Activated T-cell treated with anti-CD3 and anti-CD28 coated beads, Interleukin-2, amount 50 U/mL, for 4 hours (primary cell): ENCODE results near the gene TCERG1L. TPM values are rescaled to one million over a fixed set of nuclear protein-coding genes. Genes with fewer than 3 reads are reported as not detected.

Experiments
- ATAC-seq, 2 donors: fragments of 200-7000 bp; cut with Tn5 transposase; one replicate each; pipeline ENCODE4 v1.10.0; 2021
- DNase-seq: peaks from one replicate; pipeline ENCODE4 v3.0.0-alpha.2; 2020
- H3K27me3 Mint-ChIP-seq: one replicate; pipeline ENCODE4 v1.8.0; 2021; ENCODE audit warnings: low read depth, mixed read lengths
- H3K36me3 Mint-ChIP-seq: one replicate; pipeline ENCODE4 v1.8.0; 2022; ENCODE audit warnings: mixed read lengths; ENCODE audit not compliant: insufficient read depth
- H3K4me1 Mint-ChIP-seq: one replicate; pipeline ENCODE4 v1.8.0; 2021; ENCODE audit warnings: low read depth, mixed read lengths
- H3K4me3 Mint-ChIP-seq: one replicate; pipeline ENCODE4 v1.8.0; 2021; ENCODE audit warnings: mild to moderate bottlenecking, moderate library complexity, mixed read lengths
- H3K9me3 Mint-ChIP-seq: one replicate; pipeline ENCODE4 v1.8.0; 2021; ENCODE audit warnings: mixed read lengths
- total RNA-seq, 3 donors: library from RNA; stranded (reverse); gene quantifications; one replicate each; pipeline ENCODE4 v1.2.1, GENCODE V29; 2021

TCERG1L gene
- total RNA-seq, 3 donors from 2014 or later: 0.11 to 0.13 TPM; not detected in 1

DNA sequence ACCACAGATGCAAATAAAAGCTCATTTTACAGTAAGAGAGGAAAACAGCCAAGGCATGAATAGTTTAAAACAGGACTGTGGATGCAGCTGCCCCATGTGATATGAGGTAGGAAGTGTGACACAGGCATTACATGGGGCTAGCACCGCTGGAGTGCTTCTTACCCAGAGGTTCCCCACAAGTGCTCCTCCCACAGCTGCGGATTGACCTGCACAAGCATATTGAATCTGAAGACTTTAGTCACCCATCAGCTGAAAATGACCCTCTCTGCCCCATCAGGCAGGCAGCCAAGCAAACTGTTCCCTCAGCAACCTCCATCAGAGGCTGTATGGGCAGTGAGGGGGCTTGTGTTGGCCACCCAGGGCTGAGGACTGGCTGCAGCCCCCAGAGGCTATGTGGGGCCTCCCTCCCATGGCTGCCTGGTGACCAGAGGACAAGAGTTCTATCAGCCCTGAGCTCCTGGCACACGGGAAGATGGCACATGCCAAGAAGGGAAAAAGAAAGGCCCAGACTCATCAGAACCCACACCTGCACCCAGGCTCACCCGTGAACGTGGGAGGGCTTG is 98.7 kb downstream of the TCERG1L start:
- no peaks in the 10 kb centered on the region for H3K4me1 Mint-ChIP-seq

DNA sequence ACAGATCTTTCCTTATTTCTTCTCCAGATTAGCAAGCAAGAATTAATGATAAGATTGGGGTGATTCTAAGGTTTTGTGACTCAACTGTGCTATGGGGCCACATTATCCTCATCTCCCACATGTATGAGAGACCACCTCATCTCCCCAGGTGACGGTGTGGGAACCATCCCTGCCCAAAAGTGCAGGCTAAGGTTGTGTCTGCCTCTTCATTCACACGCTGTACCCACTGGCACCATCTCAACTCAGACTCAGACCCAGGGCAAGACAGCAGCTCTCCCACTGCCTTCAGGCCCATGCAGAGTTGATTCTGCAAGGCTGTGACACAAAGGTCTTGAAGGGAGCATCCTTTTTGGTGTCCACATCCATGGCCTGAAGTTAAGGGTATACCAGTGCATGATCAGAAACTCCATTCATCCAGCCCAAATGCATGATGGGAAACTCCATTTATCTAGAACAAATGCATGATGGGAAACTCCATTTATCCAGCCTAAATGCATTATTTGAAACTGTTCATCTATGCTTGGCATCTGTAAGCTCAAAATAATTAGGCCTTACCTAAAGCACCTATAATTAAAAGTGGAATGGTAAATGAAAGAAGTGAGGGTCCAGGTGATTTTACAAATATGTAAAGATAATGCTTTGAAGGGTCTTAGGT is 99.4 kb downstream of the TCERG1L start:
- ATAC-seq (no peak), DNase-seq (no peak)
- Mint-ChIP-seq H3K4me1 (no peaks in the 10 kb centered on the region), H3K4me3 (no peak overlapping the region), H3K27me3 (no peaks in the 10 kb centered on the region), H3K36me3 (no peaks in the 10 kb centered on the region), H3K9me3 (no peaks in the 10 kb centered on the region)

More for the DNA sequence above, 98.7 kb downstream of the TCERG1L start:
- ATAC-seq (no peak), DNase-seq (no peak)
- no peaks in the 10 kb centered on the region for H3K9me3 Mint-ChIP-seq
- no peak overlapping the region for H3K4me3 Mint-ChIP-seq
- H3K27me3 Mint-ChIP-seq: no peaks in the 10 kb centered on the region
- no peaks in the 10 kb centered on the region for H3K36me3 Mint-ChIP-seq

DNA sequence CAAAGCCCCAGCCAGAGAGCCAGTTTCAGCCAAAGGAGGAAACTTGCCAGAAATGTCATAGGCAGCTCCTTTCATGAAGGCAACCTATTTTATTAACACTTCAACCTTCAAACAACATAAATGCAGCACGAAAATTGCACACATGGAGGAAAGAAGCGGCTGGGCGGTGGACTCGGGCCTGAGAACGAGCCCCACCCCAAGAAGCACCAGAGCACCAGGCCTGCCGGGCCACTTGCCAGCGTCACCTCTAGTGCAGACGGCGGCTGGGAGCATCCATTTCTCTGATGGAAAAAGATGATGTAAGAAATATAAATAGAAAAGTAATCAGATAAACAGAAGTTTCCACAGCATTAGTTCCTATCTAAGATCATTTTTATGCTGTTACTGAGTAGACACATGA is 100.0 kb downstream of the TCERG1L start:
- Mint-ChIP-seq H3K27me3 (no peaks in the 10 kb centered on the region), H3K4me1 (no peaks in the 10 kb centered on the region), H3K4me3 (no peak overlapping the region), H3K36me3 (no peaks in the 10 kb centered on the region), H3K9me3 (no peaks in the 10 kb centered on the region)
- DNase-seq: no peak
- no peak for ATAC-seq

DNA sequence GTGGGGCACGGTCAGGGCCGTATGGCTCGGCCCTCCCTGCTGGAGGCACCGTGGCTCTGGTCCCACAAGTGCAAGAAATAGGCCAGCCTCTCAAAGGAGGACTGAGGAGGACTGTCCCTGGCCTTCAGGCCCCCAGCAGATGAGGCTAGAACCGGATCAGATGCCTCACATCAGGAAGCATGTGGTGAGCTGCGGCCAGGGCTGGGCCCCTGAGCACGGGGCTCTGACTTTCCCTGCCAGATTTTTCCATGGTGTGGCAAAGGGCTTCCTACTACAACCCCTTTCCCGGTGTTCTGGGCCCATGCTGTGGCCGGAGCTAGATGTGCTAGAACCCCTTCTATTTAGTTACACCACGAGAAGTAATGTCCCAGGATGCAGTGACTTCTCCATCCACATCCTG is 100.4 kb downstream of the TCERG1L start:
- Mint-ChIP-seq H3K27me3 (no peaks in the 10 kb centered on the region), H3K9me3 (no peaks in the 10 kb centered on the region), H3K4me1 (no peaks in the 10 kb centered on the region), H3K36me3 (no peaks in the 10 kb centered on the region), H3K4me3 (no peak overlapping the region)
- ATAC-seq (no peak), DNase-seq (no peak)

DNA sequence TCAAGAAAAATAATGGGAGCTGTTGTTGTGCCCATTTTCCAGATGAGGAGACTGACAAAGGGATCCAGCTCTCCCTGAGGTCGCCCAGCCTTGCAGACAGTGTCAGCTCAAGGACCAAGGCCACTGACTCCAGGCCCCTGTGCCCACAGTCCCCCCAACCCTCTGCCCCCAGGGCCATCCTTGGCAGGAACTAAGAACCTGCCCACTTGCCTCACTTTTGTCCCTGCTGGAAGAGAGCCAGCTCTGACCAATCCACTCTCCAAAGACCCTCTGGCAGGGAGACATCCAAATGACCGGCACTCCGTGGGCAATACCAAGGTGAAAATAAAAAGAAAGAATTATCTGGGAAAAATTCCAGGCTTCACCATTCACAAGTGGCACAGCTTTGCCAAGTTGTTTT is 101.3 kb downstream of the TCERG1L start:
- H3K9me3 Mint-ChIP-seq: no peaks in the 10 kb centered on the region
- H3K36me3 Mint-ChIP-seq: no peaks in the 10 kb centered on the region
- no peaks in the 10 kb centered on the region for H3K4me1 Mint-ChIP-seq
- H3K4me3 Mint-ChIP-seq: no peak overlapping the region
- DNase-seq (no peak), ATAC-seq (no peak)
- H3K27me3 Mint-ChIP-seq: no peaks in the 10 kb centered on the region

DNA sequence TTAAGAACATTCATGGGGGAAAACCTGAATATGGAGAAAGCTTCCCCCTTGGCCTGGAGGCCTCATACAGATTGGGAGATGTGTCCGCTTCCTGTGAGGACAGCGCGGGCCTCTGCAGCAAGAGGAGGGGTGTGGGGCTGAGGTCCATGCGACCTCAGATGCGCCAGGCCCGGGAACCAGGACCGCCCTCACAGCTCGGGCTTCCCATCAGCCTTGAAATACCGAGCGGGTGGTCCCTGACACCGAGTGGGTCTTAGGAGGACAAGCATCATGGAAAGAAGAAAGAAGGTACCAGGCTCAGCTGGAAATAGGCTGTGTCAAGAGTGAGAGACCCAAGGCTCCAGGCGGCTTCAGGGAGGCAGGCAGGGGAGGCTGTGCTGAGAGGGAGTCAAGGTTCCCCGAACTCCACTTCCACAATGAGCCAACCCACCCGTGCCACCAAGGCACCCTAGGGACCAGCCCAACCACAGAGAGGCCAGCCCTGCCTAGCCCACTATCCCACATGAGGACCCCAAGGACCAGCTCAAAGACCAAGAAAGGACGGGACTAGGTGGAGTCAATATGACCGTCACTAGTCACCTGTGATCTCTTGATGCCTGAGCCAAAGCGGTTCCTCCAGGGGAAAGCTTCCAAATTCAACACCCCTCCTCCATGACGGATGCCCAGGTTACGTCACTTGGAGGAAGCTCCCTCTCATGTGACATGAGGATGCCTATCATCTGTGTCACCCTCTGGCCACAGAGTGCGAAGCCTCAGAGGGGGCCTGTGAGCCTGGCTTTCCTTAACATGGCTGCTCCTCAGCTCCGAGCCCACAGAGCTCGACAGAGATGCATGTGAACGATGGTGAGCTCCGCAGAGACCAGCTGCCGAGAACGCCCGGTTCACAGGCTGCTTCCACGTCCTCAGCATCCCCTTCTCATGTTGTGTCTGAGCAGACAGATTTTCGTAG is 103.7 kb downstream of the TCERG1L start:
- Mint-ChIP-seq H3K4me1 (no peaks in the 10 kb centered on the region), H3K4me3 (no peak overlapping the region), H3K9me3 (no peaks in the 10 kb centered on the region), H3K27me3 (no peaks in the 10 kb centered on the region), H3K36me3 (no peaks in the 10 kb centered on the region)
- no peak for ATAC-seq
- DNase-seq: no peak

DNA sequence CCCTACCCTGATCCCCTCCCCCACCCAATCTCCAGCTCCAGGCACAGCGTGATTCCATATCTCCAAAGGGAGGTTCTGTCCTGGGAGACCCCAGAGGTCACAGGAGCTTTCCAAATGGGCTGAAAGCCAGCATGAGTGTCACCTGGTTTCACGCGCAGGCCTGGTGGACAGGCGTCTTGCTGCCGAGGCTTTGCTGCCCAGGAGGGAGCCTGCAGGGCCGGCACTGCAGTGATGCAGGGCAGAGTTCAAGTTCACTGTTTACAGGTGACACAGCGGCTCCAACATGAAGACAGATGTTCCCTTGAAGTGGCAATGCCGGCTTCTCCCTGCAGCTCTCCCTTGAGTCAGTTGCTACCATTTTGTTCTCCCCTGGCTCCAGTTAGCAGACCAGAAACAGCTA is 104.3 kb downstream of the TCERG1L start:
- H3K27me3 Mint-ChIP-seq: no peaks in the 10 kb centered on the region
- H3K36me3 Mint-ChIP-seq: no peaks in the 10 kb centered on the region
- ATAC-seq (no peak), DNase-seq (no peak)
- H3K9me3 Mint-ChIP-seq: no peaks in the 10 kb centered on the region
- H3K4me3 Mint-ChIP-seq: no peak overlapping the region
- no peaks in the 10 kb centered on the region for H3K4me1 Mint-ChIP-seq

DNA sequence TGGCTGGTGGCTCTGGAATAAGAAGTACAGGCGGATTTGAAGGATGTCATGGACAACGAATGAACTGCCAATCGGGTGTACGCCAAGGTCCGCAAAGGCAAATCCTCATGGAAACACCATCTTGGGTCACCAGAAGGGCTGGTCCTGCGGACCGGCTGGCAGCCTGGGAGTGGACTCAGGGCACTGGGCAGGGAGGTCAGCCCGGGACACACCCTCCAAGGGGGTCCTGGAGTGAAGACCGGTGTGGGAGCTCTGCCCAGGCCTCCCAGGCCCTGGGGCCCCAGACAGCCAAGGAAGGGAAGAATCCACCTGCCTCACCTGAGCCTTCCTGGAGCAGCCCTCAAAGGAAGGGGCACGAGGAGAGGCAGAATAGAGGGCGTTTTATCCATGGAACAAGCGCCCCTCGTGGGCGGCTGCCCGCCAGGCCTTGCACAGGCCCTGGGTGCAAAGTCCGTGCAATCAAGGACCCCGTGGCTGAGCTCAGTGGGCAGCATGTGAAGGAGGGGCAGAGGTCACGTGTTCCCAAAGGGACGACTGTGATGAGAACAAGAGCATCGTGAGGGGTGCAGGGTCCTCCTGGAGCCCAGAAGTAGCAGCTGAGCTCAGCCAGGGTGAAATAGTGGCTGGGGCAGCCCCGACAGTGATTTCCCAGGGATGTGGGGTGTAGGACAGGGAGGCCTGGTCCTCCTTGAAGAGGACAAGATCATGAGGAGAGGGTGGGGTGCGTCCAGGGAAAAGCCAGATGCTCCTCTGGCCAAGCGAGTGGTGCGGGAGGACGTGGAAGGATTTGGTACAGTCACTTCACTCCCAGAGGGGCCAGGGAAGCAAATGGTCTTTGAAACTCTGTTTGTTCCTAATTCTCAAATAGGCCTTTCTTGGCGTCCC is 105.2 kb downstream of the TCERG1L start:
- H3K36me3 Mint-ChIP-seq: no peaks in the 10 kb centered on the region
- H3K4me3 Mint-ChIP-seq: no peak overlapping the region
- H3K27me3 Mint-ChIP-seq: no peaks in the 10 kb centered on the region
- no peaks in the 10 kb centered on the region for H3K9me3 Mint-ChIP-seq
- no peak for DNase-seq
- no peak for ATAC-seq
- H3K4me1 Mint-ChIP-seq: no peaks in the 10 kb centered on the region

DNA sequence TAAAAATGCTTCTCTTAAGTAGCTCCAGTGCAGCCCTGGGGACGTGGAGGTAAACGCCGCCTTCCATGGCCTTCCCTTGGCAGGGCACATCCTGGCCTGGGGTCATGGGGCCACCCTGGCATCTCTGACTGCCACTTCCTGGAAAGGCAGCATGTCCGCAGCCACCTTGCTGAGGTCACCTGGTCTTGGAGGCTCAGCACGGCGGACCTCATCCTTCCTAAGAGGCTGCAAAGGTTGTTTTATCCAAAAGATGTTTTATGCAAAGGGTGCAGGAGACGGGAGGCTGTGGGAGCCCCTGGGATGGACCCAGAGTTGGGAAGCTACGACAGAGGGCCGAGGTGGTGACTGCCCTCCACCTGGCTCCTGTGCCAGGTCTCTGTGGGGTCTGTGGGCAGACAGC is 106.0 kb downstream of the TCERG1L start:
- Mint-ChIP-seq H3K9me3 (no peaks in the 10 kb centered on the region), H3K4me1 (no peaks in the 10 kb centered on the region), H3K36me3 (no peaks in the 10 kb centered on the region), H3K27me3 (no peaks in the 10 kb centered on the region), H3K4me3 (no peak overlapping the region)
- DNase-seq (no peak), ATAC-seq (no peak)

DNA sequence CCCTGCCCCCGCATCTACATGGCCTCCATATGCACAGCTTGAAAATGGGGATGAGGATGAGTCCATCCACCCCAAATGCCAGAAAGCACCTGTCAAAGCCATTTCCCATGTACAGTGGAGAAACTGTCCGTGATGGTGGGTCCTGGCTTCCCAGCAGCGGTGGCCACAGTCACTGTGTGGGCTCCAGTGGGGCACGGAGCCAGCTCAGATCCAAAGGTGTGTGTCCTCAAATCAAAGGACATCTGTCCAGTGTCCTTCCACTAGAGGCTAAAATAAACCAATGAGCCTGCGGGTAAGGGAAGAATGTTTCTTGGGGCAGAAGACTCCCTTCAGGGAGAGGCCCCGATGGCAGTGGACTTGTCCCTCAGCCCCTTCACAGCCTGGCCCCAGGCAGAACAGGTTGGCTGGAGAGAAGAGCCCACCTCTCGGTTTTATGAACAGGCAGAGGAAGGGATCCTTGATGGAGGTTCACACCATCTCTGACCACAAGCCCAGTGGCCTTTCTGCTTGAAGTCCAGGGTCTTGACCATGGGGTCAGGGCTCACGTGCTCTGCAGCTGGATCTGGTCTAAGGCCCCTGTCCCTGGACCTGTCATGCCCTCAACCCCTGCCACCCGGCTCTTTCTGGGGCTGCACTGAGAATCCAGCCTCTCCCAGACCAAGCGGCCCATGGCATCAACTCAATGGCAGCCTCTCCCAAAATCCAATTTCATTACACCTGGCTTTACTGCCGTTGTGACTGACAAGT is 106.9 kb downstream of the TCERG1L start:
- no peak for ATAC-seq
- Mint-ChIP-seq H3K9me3 (no peaks in the 10 kb centered on the region), H3K27me3 (no peaks in the 10 kb centered on the region), H3K36me3 (no peaks in the 10 kb centered on the region), H3K4me3 (no peak overlapping the region), H3K4me1 (no peaks in the 10 kb centered on the region)
- no peak for DNase-seq

DNA sequence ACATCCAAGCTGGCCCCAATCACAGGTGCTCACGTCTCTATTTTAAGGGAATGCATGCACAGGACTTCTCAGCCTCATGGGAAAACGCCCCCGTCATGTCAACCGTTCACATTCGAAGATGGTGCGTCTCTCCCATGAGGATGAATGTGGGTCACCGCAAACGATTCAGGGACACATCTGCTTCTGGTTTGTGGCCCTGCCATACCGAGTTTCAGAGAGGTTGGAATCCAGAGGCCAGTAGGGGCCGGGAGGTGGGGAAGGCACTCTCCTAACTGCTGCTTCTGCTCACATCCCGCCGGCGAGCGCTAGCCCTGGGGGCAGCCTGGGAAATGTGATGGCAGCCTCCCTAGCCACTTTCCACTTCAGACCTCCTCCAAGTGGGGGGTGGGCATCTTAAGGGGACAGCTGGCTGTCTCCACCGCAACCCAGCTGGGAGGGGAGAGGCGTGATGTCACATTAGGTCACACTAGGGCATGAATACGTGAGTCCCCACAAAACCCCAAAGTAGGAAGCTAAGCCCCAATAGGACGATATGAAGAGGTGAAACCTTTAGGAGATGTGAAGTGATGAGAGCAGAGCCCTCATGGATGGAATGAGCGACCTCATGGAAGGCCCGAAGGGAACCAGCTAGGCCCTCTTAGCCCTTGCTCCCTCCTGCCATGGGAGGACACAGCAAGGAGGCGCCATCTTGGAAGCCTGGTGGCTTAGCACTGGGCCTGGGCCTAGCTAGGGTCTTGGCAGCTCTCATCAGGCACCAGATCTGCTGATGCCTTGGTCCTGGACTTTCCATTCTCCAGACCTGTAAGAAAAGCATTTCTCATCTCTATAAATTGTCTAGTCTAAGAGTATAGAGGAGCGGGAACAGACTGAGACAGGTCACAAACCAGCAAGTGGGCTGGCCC is 107.8 kb downstream of the TCERG1L start:
- Mint-ChIP-seq H3K27me3 (no peaks in the 10 kb centered on the region), H3K4me3 (no peak overlapping the region), H3K4me1 (no peaks in the 10 kb centered on the region), H3K36me3 (no peaks in the 10 kb centered on the region), H3K9me3 (no peaks in the 10 kb centered on the region)
- ATAC-seq: no peak
- DNase-seq: no peak

DNA sequence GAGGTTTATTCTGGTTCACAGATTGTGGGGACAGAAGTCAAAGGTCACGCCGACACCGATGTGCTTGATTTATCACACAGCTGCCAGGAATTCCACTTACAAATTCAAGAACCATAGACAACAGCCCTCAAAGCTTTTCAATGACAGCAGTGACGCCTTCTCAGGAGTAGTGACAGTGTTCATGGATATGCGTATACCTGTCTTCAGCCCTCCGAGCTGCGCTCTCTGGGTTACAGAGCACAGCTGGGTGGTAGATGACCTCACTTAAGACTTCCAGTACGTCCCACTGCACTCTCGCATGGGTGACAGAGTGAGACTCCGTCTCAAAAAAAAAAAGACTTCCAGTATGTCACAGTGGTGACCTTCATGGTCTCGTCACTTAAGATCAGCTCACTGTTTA is 108.5 kb downstream of the TCERG1L start:
- DNase-seq: no peak
- Mint-ChIP-seq H3K36me3 (no peaks in the 10 kb centered on the region), H3K9me3 (no peaks in the 10 kb centered on the region), H3K4me3 (no peak overlapping the region), H3K4me1 (no peaks in the 10 kb centered on the region), H3K27me3 (no peaks in the 10 kb centered on the region)
- no peak for ATAC-seq
